ENCODE data around the gene ZNF471. TPM values are rescaled to one million over a fixed set of nuclear protein-coding genes. Genes with fewer than 3 reads are reported as not detected.

The ZNF471 gene
- total and polyA plus RNA-seq, 4 donors, result 1.3 to 14.4 (median 2.2) TPM

DNA sequence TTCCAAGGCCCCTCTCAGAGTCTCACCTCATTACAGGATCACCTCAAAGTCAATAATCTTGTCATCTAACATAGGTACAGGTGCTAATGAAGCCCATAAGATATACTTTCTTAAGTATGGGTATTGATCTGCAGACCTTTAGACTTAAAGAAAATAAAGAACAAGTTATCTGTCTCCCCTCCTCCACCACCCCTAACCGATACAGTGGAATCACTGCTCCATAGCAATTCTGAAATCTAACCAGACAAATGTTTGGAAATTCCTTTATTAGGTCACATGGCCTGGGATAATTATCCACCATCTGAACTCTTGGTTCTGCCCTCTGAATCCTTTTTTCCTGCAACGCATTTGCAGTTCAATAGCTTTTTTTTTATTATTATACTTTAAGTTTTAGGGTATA, 55.1 kb downstream of the ZNF471 start:
- peaks cover 14 to 43% (median 17%) of the 10 kb centered on the region in 4 donors for H3K9me3 ChIP-seq (ENCODE audit: control insufficient read depth in 4 of 4, insufficient read depth in 3 of 4, low read length in 3 of 4)
- TF ChIP-seq, protein P1, sequence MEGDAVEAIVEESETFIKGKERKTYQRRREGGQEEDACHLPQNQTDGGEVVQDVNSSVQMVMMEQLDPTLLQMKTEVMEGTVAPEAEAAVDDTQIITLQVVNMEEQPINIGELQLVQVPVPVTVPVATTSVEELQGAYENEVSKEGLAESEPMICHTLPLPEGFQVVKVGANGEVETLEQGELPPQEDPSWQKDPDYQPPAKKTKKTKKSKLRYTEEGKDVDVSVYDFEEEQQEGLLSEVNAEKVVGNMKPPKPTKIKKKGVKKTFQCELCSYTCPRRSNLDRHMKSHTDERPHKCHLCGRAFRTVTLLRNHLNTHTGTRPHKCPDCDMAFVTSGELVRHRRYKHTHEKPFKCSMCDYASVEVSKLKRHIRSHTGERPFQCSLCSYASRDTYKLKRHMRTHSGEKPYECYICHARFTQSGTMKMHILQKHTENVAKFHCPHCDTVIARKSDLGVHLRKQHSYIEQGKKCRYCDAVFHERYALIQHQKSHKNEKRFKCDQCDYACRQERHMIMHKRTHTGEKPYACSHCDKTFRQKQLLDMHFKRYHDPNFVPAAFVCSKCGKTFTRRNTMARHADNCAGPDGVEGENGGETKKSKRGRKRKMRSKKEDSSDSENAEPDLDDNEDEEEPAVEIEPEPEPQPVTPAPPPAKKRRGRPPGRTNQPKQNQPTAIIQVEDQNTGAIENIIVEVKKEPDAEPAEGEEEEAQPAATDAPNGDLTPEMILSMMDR (IDR thresholded peaks at IDR 0.05; ENCODE audit: control extremely low read depth, extremely low read depth), result no peak
- H3K36me3 ChIP-seq (ENCODE audit: control insufficient read depth in 4 of 4, insufficient read depth in 4 of 4, low read length in 4 of 4), result peaks cover 0 to 12% (median 4%) of the 10 kb centered on the region in 4 donors
- H3K4me1 ChIP-seq (ENCODE audit: control insufficient read depth in 5 of 5, insufficient read depth in 5 of 5, low read length in 5 of 5), result peaks cover 0 to 3% (median 0%) of the 10 kb centered on the region in 5 donors
- ATAC-seq (ENCODE audit: insufficient read depth, low FRiP score) (no peak), DNase-seq (no peak)
- WGBS, 2 donors, result 96 to 97% methylated on average over 2 of the region's 2 CpGs
- H3K9ac ChIP-seq (ENCODE audit: insufficient read depth in 1 of 2, low read length in 2 of 2), result no peak overlapping the region
- H3K4me3 ChIP-seq, result no peak overlapping the region
- H3K27me3 ChIP-seq (ENCODE audit: control insufficient read depth in 3 of 3, insufficient read depth in 3 of 3, low read length in 2 of 3), result no peaks in the 10 kb centered on the region
- no peak overlapping the region for H3K27ac ChIP-seq (ENCODE audit: low read depth in 1 of 2, low read length in 1 of 2)

DNA sequence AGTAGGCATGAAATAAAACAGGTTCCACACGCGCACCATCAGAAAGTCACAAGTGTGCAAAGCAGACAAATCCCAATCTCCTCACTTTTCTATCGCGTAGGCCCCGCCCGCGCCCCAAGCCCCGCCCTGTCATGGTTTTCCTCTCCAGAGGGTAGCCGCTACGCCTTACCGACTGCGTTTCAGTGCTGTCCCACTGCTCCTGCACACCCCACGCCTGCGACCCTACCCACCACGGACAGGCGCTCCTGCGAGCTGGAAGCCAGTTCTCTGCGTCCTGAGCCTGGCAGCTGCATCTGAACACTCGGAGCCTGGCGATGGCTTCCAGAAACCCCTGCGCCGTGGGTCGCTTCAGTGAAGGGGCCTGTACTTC, 59.2 kb downstream of the ZNF471 start:
- H3K27me3 ChIP-seq (ENCODE audit: control insufficient read depth in 3 of 3, insufficient read depth in 3 of 3, low read length in 2 of 3), result no peaks in the 10 kb centered on the region
- peak overlapping the region; percentile 87 to 93 for H3K27ac ChIP-seq (ENCODE audit: low read depth in 1 of 2, low read length in 1 of 2)
- H3K36me3 ChIP-seq (ENCODE audit: control insufficient read depth in 4 of 4, insufficient read depth in 4 of 4, low read length in 4 of 4), result peaks cover 9 to 44% (median 31%) of the 10 kb centered on the region in 4 donors
- peaks cover 20 to 52% (median 25%) of the 10 kb centered on the region in 4 donors for H3K9me3 ChIP-seq (ENCODE audit: control insufficient read depth in 4 of 4, insufficient read depth in 3 of 4, low read length in 3 of 4)
- peak overlapping the region; percentile 77 for H3K4me3 ChIP-seq
- peaks cover 0 to 8% (median 5%) of the 10 kb centered on the region in 5 donors for H3K4me1 ChIP-seq (ENCODE audit: control insufficient read depth in 5 of 5, insufficient read depth in 5 of 5, low read length in 5 of 5)
- H3K9ac ChIP-seq (ENCODE audit: insufficient read depth in 1 of 2, low read length in 2 of 2), result peak overlapping the region in 1 of 2 donors; percentile 60
- WGBS, 2 donors, result 1 to 2% methylated on average over 19 to 23 of the region's 23 CpGs
- TF ChIP-seq, protein P1 (IDR thresholded peaks at IDR 0.05; ENCODE audit: control extremely low read depth, extremely low read depth), result no peak
- ATAC-seq (ENCODE audit: insufficient read depth, low FRiP score) (peak; percentile 42), DNase-seq (peak in 1 of 3 donors; percentile 58)

DNA sequence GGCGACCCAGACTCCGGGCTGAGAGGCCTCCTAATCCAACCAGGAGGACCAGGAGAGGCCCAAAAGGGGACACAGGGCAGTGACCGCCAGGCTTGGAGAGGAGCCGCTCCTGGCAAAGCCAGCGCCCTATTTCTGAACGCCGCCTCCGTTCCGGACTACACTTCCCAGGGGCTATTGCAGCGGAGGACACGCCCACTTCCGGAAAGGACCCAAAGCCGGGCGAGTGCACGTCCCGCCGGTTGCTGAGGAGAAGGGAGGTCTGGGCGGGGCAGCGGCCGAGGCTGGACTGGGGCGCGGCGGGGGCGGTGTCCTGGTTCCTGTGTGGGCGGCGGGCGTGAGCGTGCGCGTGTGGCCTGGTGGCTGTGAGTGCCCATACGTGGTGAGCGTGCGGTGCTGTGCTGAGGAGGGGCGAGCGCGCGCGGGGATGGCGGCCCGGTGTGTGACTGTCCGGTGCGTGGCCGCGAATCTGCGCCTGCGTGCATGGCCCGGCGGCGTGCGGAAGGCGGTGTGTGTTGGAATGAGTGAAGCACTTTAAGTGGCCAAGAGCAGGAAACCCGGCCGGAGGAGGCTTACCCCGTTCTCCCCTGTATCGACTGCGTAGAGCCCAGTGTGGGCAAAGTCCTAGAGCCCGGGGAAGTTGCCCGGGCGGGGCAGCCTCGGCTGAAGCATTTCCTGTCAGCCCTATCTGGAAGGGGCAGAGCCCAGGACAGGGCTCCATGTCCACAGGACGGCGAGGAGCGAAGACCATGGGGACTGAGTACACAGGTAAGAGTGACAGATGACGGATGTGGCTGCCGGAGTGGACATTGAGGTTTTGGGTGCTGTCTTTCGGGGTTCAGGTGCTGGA, 59.8 kb downstream of the ZNF471 start, which contains the start of gene ZNF470:
TSS of gene ZNF470 (plus strand) at position 195 of the 847 bp plus-strand sequence. CDS start 2,844 bp downstream, outside the sequence.
- Histone ChIP-seq H3K36me3 (ENCODE audit: control insufficient read depth in 4 of 4, insufficient read depth in 4 of 4, low read length in 4 of 4) (peaks cover 9 to 45% (median 34%) of the 10 kb centered on the region in 4 donors), H3K4me3 (peak within 1 kb of the TSS; percentile 77), H3K27me3 (ENCODE audit: control insufficient read depth in 3 of 3, insufficient read depth in 3 of 3, low read length in 2 of 3) (no peaks in the 10 kb centered on the region), H3K9me3 (ENCODE audit: control insufficient read depth in 4 of 4, insufficient read depth in 3 of 4, low read length in 3 of 4) (peaks cover 18 to 48% (median 27%) of the 10 kb centered on the region in 4 donors), H3K27ac (ENCODE audit: low read depth in 1 of 2, low read length in 1 of 2) (peak within 1 kb of the TSS; percentile 87 to 93), H3K4me1 (ENCODE audit: control insufficient read depth in 5 of 5, insufficient read depth in 5 of 5, low read length in 5 of 5) (peaks cover 0 to 8% (median 5%) of the 10 kb centered on the region in 5 donors), H3K9ac (ENCODE audit: insufficient read depth in 1 of 2, low read length in 2 of 2) (peak within 1 kb of the TSS in 1 of 2 donors; percentile 60)
- DNase-seq (peak; percentile 94 to 96 (median 95)), ATAC-seq (ENCODE audit: insufficient read depth, low FRiP score) (peak; percentile 98)
- 3 to 4% methylated on average over 63 to 66 of the region's 66 CpGs for WGBS, 2 donors
- TF ChIP-seq, protein P1 (IDR thresholded peaks at IDR 0.05; ENCODE audit: control extremely low read depth, extremely low read depth), result no peak
